ENCODE measurements around the gene AP1AR. TPM values are rescaled to one million over a fixed set of nuclear protein-coding genes. Genes with fewer than 3 reads are reported as not detected.
A peak's percentile ranks its signal among the peaks of the same experiment; 100 is the strongest.
"Not testable (repeated sequence)": the region's sequence is repeated elsewhere in the genome, so short reads cannot be mapped to it uniquely, and the experiment has no call there.

Gene AP1AR
- total RNA-seq, 1 donor from 2014 or later, result 21.0 TPM

DNA sequence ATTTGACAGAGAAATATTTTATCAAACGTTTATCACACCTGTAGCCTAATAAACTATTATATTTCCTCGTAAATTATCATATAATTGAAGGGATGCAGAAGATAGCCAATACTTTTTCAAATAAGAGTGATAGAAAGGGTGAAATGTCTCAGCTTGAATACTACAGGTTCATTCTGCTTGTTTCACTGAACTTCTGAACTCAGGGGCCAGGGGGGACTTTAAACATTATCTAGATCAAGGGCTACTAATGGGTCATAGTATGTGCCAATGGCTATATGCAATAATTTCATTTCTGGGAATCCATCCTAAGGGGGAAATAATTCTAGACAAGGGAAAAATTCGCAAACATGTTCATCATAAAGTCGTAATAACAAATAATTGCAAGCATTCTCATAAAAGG, 68.1 kb downstream of the AP1AR start:
- no peak overlapping the region for H3K4me3 Mint-ChIP-seq (ENCODE audit: unreplicated experiment)
- H3K9me3 Mint-ChIP-seq (ENCODE audit: unreplicated experiment), result no peaks in the 10 kb centered on the region
- H3K27me3 Mint-ChIP-seq (ENCODE audit: unreplicated experiment), result no peaks in the 10 kb centered on the region
- H3K27ac Mint-ChIP-seq (ENCODE audit: unreplicated experiment), result no peak overlapping the region
- DNase-seq, result no peak
- H3K4me1 Mint-ChIP-seq (ENCODE audit: low read depth, unreplicated experiment), result no peaks in the 10 kb centered on the region
- TF ChIP-seq, protein P1, sequence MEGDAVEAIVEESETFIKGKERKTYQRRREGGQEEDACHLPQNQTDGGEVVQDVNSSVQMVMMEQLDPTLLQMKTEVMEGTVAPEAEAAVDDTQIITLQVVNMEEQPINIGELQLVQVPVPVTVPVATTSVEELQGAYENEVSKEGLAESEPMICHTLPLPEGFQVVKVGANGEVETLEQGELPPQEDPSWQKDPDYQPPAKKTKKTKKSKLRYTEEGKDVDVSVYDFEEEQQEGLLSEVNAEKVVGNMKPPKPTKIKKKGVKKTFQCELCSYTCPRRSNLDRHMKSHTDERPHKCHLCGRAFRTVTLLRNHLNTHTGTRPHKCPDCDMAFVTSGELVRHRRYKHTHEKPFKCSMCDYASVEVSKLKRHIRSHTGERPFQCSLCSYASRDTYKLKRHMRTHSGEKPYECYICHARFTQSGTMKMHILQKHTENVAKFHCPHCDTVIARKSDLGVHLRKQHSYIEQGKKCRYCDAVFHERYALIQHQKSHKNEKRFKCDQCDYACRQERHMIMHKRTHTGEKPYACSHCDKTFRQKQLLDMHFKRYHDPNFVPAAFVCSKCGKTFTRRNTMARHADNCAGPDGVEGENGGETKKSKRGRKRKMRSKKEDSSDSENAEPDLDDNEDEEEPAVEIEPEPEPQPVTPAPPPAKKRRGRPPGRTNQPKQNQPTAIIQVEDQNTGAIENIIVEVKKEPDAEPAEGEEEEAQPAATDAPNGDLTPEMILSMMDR (IDR thresholded peaks at IDR 0.05; ENCODE audit: partially characterized antibody, unreplicated experiment), result no peak
- no peaks in the 10 kb centered on the region for H3K36me3 Mint-ChIP-seq (ENCODE audit: unreplicated experiment)

DNA sequence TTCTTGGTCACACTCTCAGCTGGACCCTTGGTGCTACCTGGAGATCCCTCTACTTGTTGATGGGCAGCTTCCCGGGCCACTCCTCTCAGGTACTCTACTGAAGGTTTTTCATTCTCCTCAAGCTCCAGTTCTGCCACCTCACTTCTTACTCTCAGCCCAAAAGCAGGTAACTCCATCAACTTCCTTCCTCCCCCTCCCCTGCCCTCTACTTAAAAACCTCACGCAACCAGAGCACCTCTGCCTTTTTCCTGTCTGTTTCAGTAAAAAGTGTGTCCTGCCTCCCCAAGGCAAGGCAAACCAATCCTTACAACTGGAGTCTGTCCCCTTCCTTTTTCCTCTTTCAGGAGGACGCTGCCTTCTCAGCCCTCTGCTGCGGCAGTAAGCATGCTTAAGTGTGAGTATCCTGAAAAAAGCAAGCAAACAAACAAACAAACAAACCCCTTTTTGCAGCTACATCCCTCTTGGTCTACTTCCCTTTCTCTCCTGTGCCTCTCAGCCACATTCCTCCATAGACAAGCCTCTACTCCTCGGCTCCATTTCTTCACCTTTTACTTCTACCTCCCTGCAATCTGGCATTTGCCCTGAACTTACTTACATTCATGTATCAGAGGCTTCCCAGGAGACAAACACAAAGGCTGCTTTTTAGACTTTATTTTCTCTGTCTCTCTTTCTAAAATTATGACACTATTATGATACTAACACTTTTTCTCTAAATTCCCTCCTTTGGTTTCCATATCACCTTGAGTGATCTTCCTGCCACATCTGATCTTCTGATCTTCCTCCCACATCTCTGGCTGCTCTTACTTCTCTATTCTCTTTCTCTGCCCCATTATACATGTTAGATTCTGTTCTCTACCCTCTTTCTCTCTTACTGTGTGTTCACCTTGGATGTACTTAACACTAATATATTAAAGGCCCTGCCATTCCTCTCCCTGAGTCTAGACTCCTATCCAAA, 71.0 kb downstream of the AP1AR start:
- DNase-seq, result no peak
- H3K27ac Mint-ChIP-seq (ENCODE audit: unreplicated experiment), result no peak overlapping the region
- H3K27me3 Mint-ChIP-seq (ENCODE audit: unreplicated experiment), result peaks cover 3% of the 10 kb centered on the region
- no peak overlapping the region for H3K4me3 Mint-ChIP-seq (ENCODE audit: unreplicated experiment)
- peaks cover 3% of the 10 kb centered on the region for H3K9me3 Mint-ChIP-seq (ENCODE audit: unreplicated experiment)
- H3K36me3 Mint-ChIP-seq (ENCODE audit: unreplicated experiment), result no peaks in the 10 kb centered on the region
- TF ChIP-seq, protein P1 (IDR thresholded peaks at IDR 0.05; ENCODE audit: partially characterized antibody, unreplicated experiment), result no peak
- no peaks in the 10 kb centered on the region for H3K4me1 Mint-ChIP-seq (ENCODE audit: low read depth, unreplicated experiment)

DNA sequence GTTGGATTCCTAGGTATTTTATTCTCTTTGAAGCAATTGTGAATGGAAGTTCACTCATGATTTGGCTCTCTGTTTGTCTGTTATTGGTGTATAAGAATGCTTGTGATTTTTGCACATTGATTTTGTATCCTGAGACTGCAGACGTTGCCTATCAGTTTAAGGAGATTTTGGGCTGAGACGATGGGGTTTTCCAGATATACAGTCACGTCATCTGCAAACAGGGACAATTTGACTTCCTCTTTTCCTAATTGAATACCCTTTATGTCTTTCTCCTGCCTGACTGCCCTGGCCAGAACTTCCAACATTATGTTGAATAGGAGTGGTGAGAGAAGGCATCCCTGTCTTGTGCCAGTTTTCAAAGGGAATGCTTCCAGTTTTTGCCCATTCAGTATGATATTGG, 73.9 kb downstream of the AP1AR start:
- H3K4me1 Mint-ChIP-seq (ENCODE audit: low read depth, unreplicated experiment); H3K4me3 Mint-ChIP-seq (ENCODE audit: unreplicated experiment); H3K27ac Mint-ChIP-seq (ENCODE audit: unreplicated experiment); H3K27me3 Mint-ChIP-seq (ENCODE audit: unreplicated experiment); DNase-seq; H3K36me3 Mint-ChIP-seq (ENCODE audit: unreplicated experiment); H3K9me3 Mint-ChIP-seq (ENCODE audit: unreplicated experiment): not testable (repeated sequence)

DNA sequence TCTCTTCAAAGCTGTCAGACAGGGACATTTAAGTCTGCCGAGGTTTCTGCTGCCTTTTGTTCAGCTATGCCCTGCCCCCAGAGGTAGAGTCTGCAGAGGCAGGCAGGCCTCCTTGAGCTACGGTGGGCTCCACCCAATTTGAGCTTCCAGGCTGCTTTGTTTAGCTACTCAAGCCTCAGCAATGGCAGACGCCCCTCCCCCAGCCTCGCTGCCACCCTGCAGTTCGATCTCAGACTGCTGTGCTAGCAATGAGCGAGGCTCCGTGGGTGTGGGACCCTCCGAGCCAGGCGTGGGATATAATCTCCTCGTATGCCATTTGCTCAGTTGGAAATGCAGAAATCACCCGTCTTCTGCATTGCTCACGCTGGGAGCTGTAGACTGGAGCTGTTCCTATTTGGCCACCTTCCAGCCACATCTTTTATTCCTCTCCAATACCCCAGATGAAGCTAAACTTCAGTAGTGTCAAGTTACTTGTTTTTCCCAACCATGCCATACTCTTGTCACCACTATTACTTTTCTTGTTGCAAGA, 77.7 kb downstream of the AP1AR start:
- not testable (repeated sequence) for H3K9me3 Mint-ChIP-seq (ENCODE audit: unreplicated experiment); H3K27me3 Mint-ChIP-seq (ENCODE audit: unreplicated experiment); H3K4me1 Mint-ChIP-seq (ENCODE audit: low read depth, unreplicated experiment); H3K27ac Mint-ChIP-seq (ENCODE audit: unreplicated experiment); H3K36me3 Mint-ChIP-seq (ENCODE audit: unreplicated experiment)
- H3K4me3 Mint-ChIP-seq (ENCODE audit: unreplicated experiment), result peak overlapping the region; percentile 48
- DNase-seq, result peak; percentile 59

DNA sequence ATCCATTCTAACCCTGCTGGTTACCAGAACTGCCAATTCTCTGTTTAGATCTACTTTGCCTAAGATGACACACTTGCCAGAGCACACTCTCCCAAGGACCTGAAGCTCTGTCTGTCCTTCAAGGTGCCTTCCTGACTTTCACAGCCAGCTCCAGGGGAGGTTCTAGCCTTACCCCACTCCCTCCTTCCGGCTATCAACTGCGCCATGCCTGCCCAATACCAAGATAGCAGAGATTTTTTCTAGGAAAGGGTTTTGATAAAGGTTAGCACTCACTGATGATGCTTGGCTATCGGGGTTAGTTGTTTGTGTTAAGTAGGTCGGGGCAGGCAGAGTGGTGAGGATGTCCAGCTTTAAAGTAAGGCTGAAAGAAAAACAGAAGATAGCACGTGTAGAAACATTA, 79.9 kb downstream of the AP1AR start:
- TF ChIP-seq, protein P1 (IDR thresholded peaks at IDR 0.05; ENCODE audit: partially characterized antibody, unreplicated experiment), result no peak
- Mint-ChIP-seq H3K27ac (ENCODE audit: unreplicated experiment) (no peak overlapping the region), H3K4me1 (ENCODE audit: low read depth, unreplicated experiment) (peaks cover 5% of the 10 kb centered on the region), H3K27me3 (ENCODE audit: unreplicated experiment) (peaks cover 3% of the 10 kb centered on the region), H3K4me3 (ENCODE audit: unreplicated experiment) (peak overlapping the region; percentile 19), H3K9me3 (ENCODE audit: unreplicated experiment) (peaks cover 5% of the 10 kb centered on the region), H3K36me3 (ENCODE audit: unreplicated experiment) (no peaks in the 10 kb centered on the region)
- no peak for DNase-seq
